HepG2 (cell line): ENCODE results near the gene SLC16A5. TPM values are rescaled to one million over a fixed set of nuclear protein-coding genes. Genes with fewer than 3 reads are reported as not detected.
A peak's percentile ranks its signal among the peaks of the same experiment; 100 is the strongest.

Experiments
- CCDC6 ChIP-seq: sonication (generic); formaldehyde crosslinking; IDR thresholded peaks from 2 replicates; pipeline ENCODE4 v1.8.1; 2022; ENCODE audit warnings: mild to moderate bottlenecking, missing genetic modification reagents, moderate library complexity
- CENPT ChIP-seq: sonication (generic); formaldehyde crosslinking; IDR thresholded peaks from 2 replicates; pipeline ENCODE4 v1.8.0; 2022; ENCODE audit warnings: low read depth, mild to moderate bottlenecking, moderate library complexity, missing genetic modification reagents
- ELF1 ChIP-seq: sonication (generic); formaldehyde crosslinking; IDR thresholded peaks from 2 replicates; pipeline ENCODE4 v1.4.0; 2020; ENCODE audit warnings: missing genetic modification reagents
- ERF ChIP-seq: IDR thresholded peaks from 2 replicates; pipeline ENCODE4 v1.6.1; 2018; ENCODE audit warnings: missing biosample characterization, missing genetic modification reagents
- ETV6 ChIP-seq: sonication (generic); formaldehyde crosslinking; conservative IDR thresholded peaks from 2 replicates; pipeline ENCODE4 v1.4.0; 2020; ENCODE audit warnings: missing genetic modification reagents
- FOXJ3 ChIP-seq: sonication (generic); formaldehyde crosslinking; IDR thresholded peaks from 2 replicates; pipeline ENCODE4 v1.4.0; 2020; ENCODE audit warnings: missing genetic modification reagents, mild to moderate bottlenecking, borderline replicate concordance
- HMG20A ChIP-seq: IDR thresholded peaks from 2 replicates; pipeline ENCODE4 v1.6.1; 2016; ENCODE audit warnings: borderline replicate concordance
- NKX3-1 ChIP-seq: sonication (generic); formaldehyde crosslinking; IDR thresholded peaks from 2 replicates; pipeline ENCODE4 v1.5.0; 2020; ENCODE audit warnings: missing genetic modification reagents
- SSRP1 ChIP-seq: IDR thresholded peaks from 2 replicates; pipeline ENCODE4 v1.6.1; 2016; ENCODE audit warnings: control low read depth
- THAP11 ChIP-seq: IDR thresholded peaks from 2 replicates; pipeline ENCODE4 v1.6.1; 2016; ENCODE audit warnings: missing biosample characterization, missing genetic modification reagents
- ZBTB20 ChIP-seq: sonication (generic); formaldehyde crosslinking; IDR thresholded peaks from 2 replicates; pipeline ENCODE4 v1.8.1; 2023; ENCODE audit warnings: missing genetic modification reagents, low read depth, mild to moderate bottlenecking, borderline replicate concordance
- ZFP41 ChIP-seq: sonication (generic); formaldehyde crosslinking; IDR thresholded peaks from 2 replicates; pipeline ENCODE4 v1.4.0; 2020; ENCODE audit warnings: mild to moderate bottlenecking, missing genetic modification reagents, borderline replicate concordance
- ZNF256 ChIP-seq: sonication (generic); formaldehyde crosslinking; conservative IDR thresholded peaks from 2 replicates; pipeline ENCODE4 v1.4.0; 2020; ENCODE audit warnings: missing genetic modification reagents
- ZNF547 ChIP-seq: sonication (generic); formaldehyde crosslinking; IDR thresholded peaks from 2 replicates; pipeline ENCODE4 v1.5.1; 2020; ENCODE audit warnings: mild to moderate bottlenecking, missing genetic modification reagents
- ZZZ3 ChIP-seq: sonication (generic); formaldehyde crosslinking; IDR thresholded peaks from 2 replicates; pipeline ENCODE4 v1.4.0; 2020; ENCODE audit warnings: missing genetic modification reagents, mild to moderate bottlenecking, borderline replicate concordance
- polyA plus RNA-seq, 8 experiments: library from polyadenylated mRNA; depleted of rRNA in 3 of 8; stranded (reverse) in 7 of 8; unstranded in 1 of 8; fragments of >200 nt; fragmentation: Illumina TruSeq in 4 of 8; extraction: Trizol in 4 of 8; gene quantifications; 2 replicates each; pipeline versions ENCODE4 v1.2.1 to v1.2.3, GENCODE V29; 2011 to 2016; ENCODE audit warnings: low read depth in 4 of 8, missing spikeins in 1 of 8, mixed read lengths in 1 of 8; ENCODE audit not compliant: insufficient read depth in 1 of 8
- total RNA-seq, 5 experiments: library from RNA; depleted of rRNA; stranded (reverse); fragments of >200 nt; fragmentation: Illumina TruSeq; extraction: Trizol; gene quantifications; 2 replicates each; pipeline ENCODE4 v1.2.3, GENCODE V29; 2016; ENCODE audit warnings: low read depth in 1 of 5
- TF ChIP-seq, protein P1 (sequence below): sonication (generic); formaldehyde crosslinking; IDR thresholded peaks from 2 replicates; pipeline ENCODE4 v1.4.0; 2020; ENCODE audit warnings: mild to moderate bottlenecking, missing genetic modification reagents
- TF ChIP-seq, protein P2 (sequence below): sonication (generic); formaldehyde crosslinking; IDR thresholded peaks from 2 replicates; pipeline ENCODE4 v1.5.1; 2020; ENCODE audit warnings: mild to moderate bottlenecking, missing genetic modification reagents, borderline replicate concordance
- TF ChIP-seq, protein P3 (sequence below): fragments of 450-650 bp; IDR thresholded peaks from 2 replicates; pipeline ENCODE4 v1.6.1; 2017; ENCODE audit warnings: mild to moderate bottlenecking
- TF ChIP-seq, protein P4 (sequence below): IDR thresholded peaks from 2 replicates; pipeline ENCODE4 v1.6.1; 2016; ENCODE audit warnings: missing genetic modification reagents, missing compliant biosample characterization

Gene SLC16A5
- total and polyA plus RNA-seq, 2 of the 13 experiments (the other 11 are each of a cell fraction or from before 2014, with no cell fraction given), result 0.69 to 5.6 TPM

DNA sequence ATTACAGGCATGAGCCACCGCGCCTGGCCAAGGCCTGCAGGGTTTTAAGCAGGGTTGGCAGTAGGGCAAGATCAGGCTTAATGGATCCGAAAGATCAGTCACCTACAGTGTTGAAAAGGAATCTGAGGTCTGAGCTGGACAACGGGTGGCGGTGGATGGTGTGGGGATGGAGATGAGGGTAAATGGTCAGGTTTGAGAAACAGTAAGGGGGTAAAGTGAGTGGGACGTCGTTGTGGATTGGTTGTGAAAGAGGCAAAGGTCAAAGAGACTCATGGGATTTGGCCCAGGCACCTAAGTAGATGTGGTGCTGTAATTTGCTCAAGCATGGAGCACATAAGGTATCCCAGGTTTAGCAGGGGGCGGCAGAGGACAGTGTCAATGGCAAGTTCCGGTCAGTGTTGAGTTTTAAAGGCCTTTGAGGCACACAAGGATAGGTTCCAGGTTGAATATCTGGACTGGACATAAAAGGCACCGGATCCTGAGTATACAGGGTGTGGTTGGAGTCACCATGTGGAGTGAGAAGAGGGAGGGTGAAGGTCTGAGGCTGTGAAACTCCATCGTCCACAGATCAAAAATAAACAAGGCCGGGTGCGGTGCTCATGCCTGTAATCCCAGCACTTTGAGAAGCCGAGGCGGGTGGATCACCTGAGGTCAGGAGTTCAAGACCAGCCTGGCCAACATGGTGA lies 1.1 kb upstream of the SLC16A5 start (continued):
- TF ChIP-seq, protein P1, sequence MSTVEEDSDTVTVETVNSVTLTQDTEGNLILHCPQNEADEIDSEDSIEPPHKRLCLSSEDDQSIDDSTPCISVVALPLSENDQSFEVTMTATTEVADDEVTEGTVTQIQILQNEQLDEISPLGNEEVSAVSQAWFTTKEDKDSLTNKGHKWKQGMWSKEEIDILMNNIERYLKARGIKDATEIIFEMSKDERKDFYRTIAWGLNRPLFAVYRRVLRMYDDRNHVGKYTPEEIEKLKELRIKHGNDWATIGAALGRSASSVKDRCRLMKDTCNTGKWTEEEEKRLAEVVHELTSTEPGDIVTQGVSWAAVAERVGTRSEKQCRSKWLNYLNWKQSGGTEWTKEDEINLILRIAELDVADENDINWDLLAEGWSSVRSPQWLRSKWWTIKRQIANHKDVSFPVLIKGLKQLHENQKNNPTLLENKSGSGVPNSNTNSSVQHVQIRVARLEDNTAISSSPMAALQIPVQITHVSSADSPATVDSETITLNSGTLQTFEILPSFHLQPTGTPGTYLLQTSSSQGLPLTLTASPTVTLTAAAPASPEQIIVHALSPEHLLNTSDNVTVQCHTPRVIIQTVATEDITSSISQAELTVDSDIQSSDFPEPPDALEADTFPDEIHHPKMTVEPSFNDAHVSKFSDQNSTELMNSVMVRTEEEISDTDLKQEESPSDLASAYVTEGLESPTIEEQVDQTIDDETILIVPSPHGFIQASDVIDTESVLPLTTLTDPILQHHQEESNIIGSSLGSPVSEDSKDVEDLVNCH (CRISPR knock-in tag), result no peak
- TF ChIP-seq ERF (CRISPR knock-in tag) (no peak), ZZZ3 (0 out of 2 replicates have a peak, but pooled peaks have one; percentile 74), CCDC6 (CRISPR knock-in tag) (no peak), ZNF256 (no peak), ZNF547 (peak; percentile 85), ZBTB20 (CRISPR knock-in tag) (peak; percentile 31; the same call in 1 of the 2 replicates), NKX3-1 (CRISPR knock-in tag) (peak; percentile 55; the same call in 1 of the 2 replicates), THAP11 (CRISPR knock-in tag) (no peak), FOXJ3 (CRISPR knock-in tag) (no peak), ZFP41 (no peak), SSRP1 (CRISPR knock-in tag) (peak; percentile 66; the same call in 1 of the 2 replicates), HMG20A (CRISPR knock-in tag) (peak; percentile 69; the same call in 1 of the 2 replicates), ELF1 (no peak; the same call in 1 of the 2 replicates), ETV6 (CRISPR knock-in tag) (0 out of 2 replicates have a peak, but pooled peaks have one; percentile 18), CENPT (CRISPR knock-in tag) (no peak)
- TF ChIP-seq, protein P2, sequence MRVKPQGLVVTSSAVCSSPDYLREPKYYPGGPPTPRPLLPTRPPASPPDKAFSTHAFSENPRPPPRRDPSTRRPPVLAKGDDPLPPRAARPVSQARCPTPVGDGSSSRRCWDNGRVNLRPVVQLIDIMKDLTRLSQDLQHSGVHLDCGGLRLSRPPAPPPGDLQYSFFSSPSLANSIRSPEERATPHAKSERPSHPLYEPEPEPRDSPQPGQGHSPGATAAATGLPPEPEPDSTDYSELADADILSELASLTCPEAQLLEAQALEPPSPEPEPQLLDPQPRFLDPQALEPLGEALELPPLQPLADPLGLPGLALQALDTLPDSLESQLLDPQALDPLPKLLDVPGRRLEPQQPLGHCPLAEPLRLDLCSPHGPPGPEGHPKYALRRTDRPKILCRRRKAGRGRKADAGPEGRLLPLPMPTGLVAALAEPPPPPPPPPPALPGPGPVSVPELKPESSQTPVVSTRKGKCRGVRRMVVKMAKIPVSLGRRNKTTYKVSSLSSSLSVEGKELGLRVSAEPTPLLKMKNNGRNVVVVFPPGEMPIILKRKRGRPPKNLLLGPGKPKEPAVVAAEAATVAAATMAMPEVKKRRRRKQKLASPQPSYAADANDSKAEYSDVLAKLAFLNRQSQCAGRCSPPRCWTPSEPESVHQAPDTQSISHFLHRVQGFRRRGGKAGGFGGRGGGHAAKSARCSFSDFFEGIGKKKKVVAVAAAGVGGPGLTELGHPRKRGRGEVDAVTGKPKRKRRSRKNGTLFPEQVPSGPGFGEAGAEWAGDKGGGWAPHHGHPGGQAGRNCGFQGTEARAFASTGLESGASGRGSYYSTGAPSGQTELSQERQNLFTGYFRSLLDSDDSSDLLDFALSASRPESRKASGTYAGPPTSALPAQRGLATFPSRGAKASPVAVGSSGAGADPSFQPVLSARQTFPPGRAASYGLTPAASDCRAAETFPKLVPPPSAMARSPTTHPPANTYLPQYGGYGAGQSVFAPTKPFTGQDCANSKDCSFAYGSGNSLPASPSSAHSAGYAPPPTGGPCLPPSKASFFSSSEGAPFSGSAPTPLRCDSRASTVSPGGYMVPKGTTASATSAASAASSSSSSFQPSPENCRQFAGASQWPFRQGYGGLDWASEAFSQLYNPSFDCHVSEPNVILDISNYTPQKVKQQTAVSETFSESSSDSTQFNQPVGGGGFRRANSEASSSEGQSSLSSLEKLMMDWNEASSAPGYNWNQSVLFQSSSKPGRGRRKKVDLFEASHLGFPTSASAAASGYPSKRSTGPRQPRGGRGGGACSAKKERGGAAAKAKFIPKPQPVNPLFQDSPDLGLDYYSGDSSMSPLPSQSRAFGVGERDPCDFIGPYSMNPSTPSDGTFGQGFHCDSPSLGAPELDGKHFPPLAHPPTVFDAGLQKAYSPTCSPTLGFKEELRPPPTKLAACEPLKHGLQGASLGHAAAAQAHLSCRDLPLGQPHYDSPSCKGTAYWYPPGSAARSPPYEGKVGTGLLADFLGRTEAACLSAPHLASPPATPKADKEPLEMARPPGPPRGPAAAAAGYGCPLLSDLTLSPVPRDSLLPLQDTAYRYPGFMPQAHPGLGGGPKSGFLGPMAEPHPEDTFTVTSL, result 0 out of 2 replicates have a peak, but pooled peaks have one; percentile 7
- TF ChIP-seq, protein P3, sequence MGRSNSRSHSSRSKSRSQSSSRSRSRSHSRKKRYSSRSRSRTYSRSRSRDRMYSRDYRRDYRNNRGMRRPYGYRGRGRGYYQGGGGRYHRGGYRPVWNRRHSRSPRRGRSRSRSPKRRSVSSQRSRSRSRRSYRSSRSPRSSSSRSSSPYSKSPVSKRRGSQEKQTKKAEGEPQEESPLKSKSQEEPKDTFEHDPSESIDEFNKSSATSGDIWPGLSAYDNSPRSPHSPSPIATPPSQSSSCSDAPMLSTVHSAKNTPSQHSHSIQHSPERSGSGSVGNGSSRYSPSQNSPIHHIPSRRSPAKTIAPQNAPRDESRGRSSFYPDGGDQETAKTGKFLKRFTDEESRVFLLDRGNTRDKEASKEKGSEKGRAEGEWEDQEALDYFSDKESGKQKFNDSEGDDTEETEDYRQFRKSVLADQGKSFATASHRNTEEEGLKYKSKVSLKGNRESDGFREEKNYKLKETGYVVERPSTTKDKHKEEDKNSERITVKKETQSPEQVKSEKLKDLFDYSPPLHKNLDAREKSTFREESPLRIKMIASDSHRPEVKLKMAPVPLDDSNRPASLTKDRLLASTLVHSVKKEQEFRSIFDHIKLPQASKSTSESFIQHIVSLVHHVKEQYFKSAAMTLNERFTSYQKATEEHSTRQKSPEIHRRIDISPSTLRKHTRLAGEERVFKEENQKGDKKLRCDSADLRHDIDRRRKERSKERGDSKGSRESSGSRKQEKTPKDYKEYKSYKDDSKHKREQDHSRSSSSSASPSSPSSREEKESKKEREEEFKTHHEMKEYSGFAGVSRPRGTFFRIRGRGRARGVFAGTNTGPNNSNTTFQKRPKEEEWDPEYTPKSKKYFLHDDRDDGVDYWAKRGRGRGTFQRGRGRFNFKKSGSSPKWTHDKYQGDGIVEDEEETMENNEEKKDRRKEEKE, result no peak
- TF ChIP-seq, protein P4, sequence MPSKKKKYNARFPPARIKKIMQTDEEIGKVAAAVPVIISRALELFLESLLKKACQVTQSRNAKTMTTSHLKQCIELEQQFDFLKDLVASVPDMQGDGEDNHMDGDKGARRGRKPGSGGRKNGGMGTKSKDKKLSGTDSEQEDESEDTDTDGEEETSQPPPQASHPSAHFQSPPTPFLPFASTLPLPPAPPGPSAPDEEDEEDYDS (CRISPR knock-in tag), result no peak; the same call in 1 of the 2 replicates
